HG03571 (cell line): Measurements from ENCODE around the gene SIAH1.
A peak's percentile ranks its signal among the peaks of the same experiment; 100 is the strongest.
"Not testable (repeated sequence)": the region's sequence is repeated elsewhere in the genome, so short reads cannot be mapped to it uniquely, and the experiment has no call there.

Experiments used
- ATAC-seq: cut with Tn5 transposase; IDR thresholded peaks from one replicate; pipeline ENCODE4 v1.9.1; 2021; ENCODE audit not compliant: unreplicated experiment

SIAH1 gene

GRCh38 chr16:48385253-48386150, at the start of gene SIAH1:
Gene SIAH1, minus strand, starts transcription at chr16:48385413. Its CDS starts 22,985 bp downstream, at chr16:48362428.
- ATAC-seq, result peak; percentile 65

GRCh38 chr16:48434653-48435317, 49.6 kb upstream of the SIAH1 start:
- ATAC-seq, result no peak

- ATAC-seq, result no peak
Observed at GRCh38 chr16:48433850-48434530, 48.8 kb upstream of the SIAH1 start.

GRCh38 chr16:48433116-48433849, 48.1 kb upstream of the SIAH1 start:
- ATAC-seq, result no peak

- peak; percentile 70 for ATAC-seq
Observed at GRCh38 chr16:48432136-48432535, 46.9 kb upstream of the SIAH1 start.

- ATAC-seq, result no peak
Observed at GRCh38 chr16:48430890-48431289, 45.7 kb upstream of the SIAH1 start.

GRCh38 chr16:48426244-48427141, 41.3 kb upstream of the SIAH1 start:
- ATAC-seq, result no peak

GRCh38 chr16:48422537-48422936, 37.3 kb upstream of the SIAH1 start:
- no peak for ATAC-seq

GRCh38 chr16:48421741-48422140, 36.5 kb upstream of the SIAH1 start:
- ATAC-seq, result no peak

- ATAC-seq, result no peak
Observed at GRCh38 chr16:48420437-48420836, 35.2 kb upstream of the SIAH1 start.

- not testable (repeated sequence) for ATAC-seq
Observed at GRCh38 chr16:48416617-48417016, 31.4 kb upstream of the SIAH1 start.

GRCh38 chr16:48413272-48413671, 28.1 kb upstream of the SIAH1 start:
- ATAC-seq, result no peak

GRCh38 chr16:48409839-48410632, 24.8 kb upstream of the SIAH1 start:
- ATAC-seq, result no peak

GRCh38 chr16:48408688-48409087, 23.5 kb upstream of the SIAH1 start:
- ATAC-seq, result no peak

- ATAC-seq, result no peak
Observed at GRCh38 chr16:48405907-48406306, 20.7 kb upstream of the SIAH1 start.

- ATAC-seq, result no peak
Observed at GRCh38 chr16:48405153-48405552, 19.9 kb upstream of the SIAH1 start.

- ATAC-seq, result not testable (repeated sequence)
Observed at GRCh38 chr16:48402547-48402946, 17.3 kb upstream of the SIAH1 start.

- no peak for ATAC-seq
Observed at GRCh38 chr16:48395375-48395774, 10.2 kb upstream of the SIAH1 start.

GRCh38 chr16:48394355-48394703, 9.1 kb upstream of the SIAH1 start:
- no peak for ATAC-seq
